HEK293T (cell line): ENCODE data around the gene PLCH2.

Experiments used
- ARNT ChIP-seq: fragments of 450-650 bp; IDR thresholded peaks from 2 replicates; pipeline ENCODE4 v1.6.1; 2017; ENCODE audit warnings: mild to moderate bottlenecking
- BHLHE40 ChIP-seq: fragments of 450-650 bp; IDR thresholded peaks from 2 replicates; pipeline ENCODE4 v1.6.1; 2016; ENCODE audit warnings: mild to moderate bottlenecking, moderate library complexity, borderline replicate concordance
- ELF4 ChIP-seq: fragments of 450-650 bp; IDR thresholded peaks from 2 replicates; pipeline ENCODE4 v1.6.1; 2017; ENCODE audit warnings: antibody characterized with exemption
- FOXK2 ChIP-seq: fragments of 450-650 bp; IDR thresholded peaks from 2 replicates; pipeline ENCODE4 v1.6.1; 2016; ENCODE audit warnings: mild to moderate bottlenecking
- FOXM1 ChIP-seq: fragments of 450-650 bp; IDR thresholded peaks from 2 replicates; pipeline ENCODE4 v1.6.1; 2017; ENCODE audit warnings: mild to moderate bottlenecking, borderline replicate concordance
- SP1 ChIP-seq: fragments of 450-650 bp; IDR thresholded peaks from 2 replicates; pipeline ENCODE4 v1.6.1; 2017

DNA sequence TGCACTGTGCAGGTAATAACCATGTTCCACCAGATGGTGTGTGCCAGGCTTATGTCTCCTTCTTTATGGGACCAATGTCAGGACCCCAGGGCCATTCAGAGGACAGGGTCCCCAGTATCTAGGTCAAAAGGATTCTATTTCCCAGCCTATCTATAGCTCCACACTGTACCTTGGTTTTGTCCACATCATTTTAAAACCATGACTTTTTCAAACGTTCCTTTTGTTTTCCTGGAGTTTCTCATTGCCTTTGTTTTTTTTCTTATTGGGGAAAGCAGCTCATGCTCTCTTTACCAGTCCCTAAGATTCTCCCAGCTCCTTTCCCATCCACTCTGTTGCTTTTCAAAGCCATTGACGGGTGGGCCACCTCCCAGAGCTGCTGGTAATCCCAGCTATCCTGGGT, 12.6 kb downstream of the PLCH2 start:
- TF ChIP-seq SP1 (no peak), ARNT (no peak), FOXM1 (no peak), FOXK2 (no peak), ELF4 (no peak), BHLHE40 (no peak)
